GM13976 (cell line): ENCODE data around the gene MSMO1.

Source experiments
- DNase-seq: peaks from one replicate; pipeline ENCODE4 v3.0.0; 2012; ENCODE audit warnings: low spot score
- CTCF ChIP-seq: IDR thresholded peaks from 2 replicates; pipeline ENCODE4 v1.5.1; 2012; ENCODE audit warnings: borderline replicate concordance, mild to moderate bottlenecking; ENCODE audit not compliant: insufficient read depth; ENCODE audit errors: extremely low read depth, missing control alignments, control extremely low read depth
- in situ Hi-C: fragments of 300-500 bp; cut with MboI; formaldehyde crosslinking; loops from one replicate; pipeline ENCODE4 v1.12.0; 2022; ENCODE audit warnings: low sequenced_read_pairs, mixed read lengths, inconsistent platforms; ENCODE audit not compliant: unreplicated experiment

The MSMO1 gene

GRCh38 chr4:165384598-165384997, 57.1 kb downstream of the MSMO1 start:
- in situ Hi-C loops = no loop called here
- no peak for DNase-seq
- TF ChIP-seq CTCF = no peak

GRCh38 chr4:165385126-165385525, 57.7 kb downstream of the MSMO1 start:
- in situ Hi-C loops = no loop called here
- TF ChIP-seq CTCF = no peak
- DNase-seq = no peak

GRCh38 chr4:165386328-165386727, 58.9 kb downstream of the MSMO1 start:
- in situ Hi-C loops = no loop called here
- DNase-seq = no peak
- TF ChIP-seq CTCF = no peak

- in situ Hi-C loops = no loop called here
- TF ChIP-seq CTCF = no peak
- no peak for DNase-seq
These were observed 61.3 kb downstream of the MSMO1 start for GRCh38 chr4:165388756-165389155.
